ENCODE results near the gene CHMP2A.
A peak's percentile ranks its signal among the peaks of the same experiment; 100 is the strongest.

CHMP2A gene

GRCh38 chr19:58569191-58569942 lies 14.5 kb upstream of the CHMP2A start:
- TF ChIP-seq CTCF (IDR thresholded peaks at IDR 0.05; ENCODE audit: control insufficient read depth, insufficient read depth, low read depth, low read length, missing control alignments), result no peak
- H3K4me3 ChIP-seq (ENCODE audit: control insufficient read depth, low read depth, low read length), result no peak overlapping the region

GRCh38 chr19:58568453-58569130 lies 13.7 kb upstream of the CHMP2A start:
- no peak for TF ChIP-seq CTCF (IDR thresholded peaks at IDR 0.05; ENCODE audit: control insufficient read depth, insufficient read depth, low read depth, low read length, missing control alignments)
- DNase-seq (ENCODE audit: low read depth), result no peak
- H3K4me3 ChIP-seq (ENCODE audit: control insufficient read depth, low read depth, low read length), result no peak overlapping the region

More at GRCh38 chr19:58569191-58569942, 14.5 kb upstream of the CHMP2A start:
- DNase-seq (ENCODE audit: low read depth), result no peak

GRCh38 chr19:58566989-58567388 lies 12.1 kb upstream of the CHMP2A start:
- TF ChIP-seq CTCF (IDR thresholded peaks at IDR 0.05; ENCODE audit: control insufficient read depth, insufficient read depth, low read depth, low read length, missing control alignments), result no peak
- no peak overlapping the region for H3K4me3 ChIP-seq (ENCODE audit: control insufficient read depth, low read depth, low read length)

GRCh38 chr19:58563823-58564222 lies 8.9 kb upstream of the CHMP2A start:
- TF ChIP-seq CTCF (IDR thresholded peaks at IDR 0.05; ENCODE audit: control insufficient read depth, insufficient read depth, low read depth, low read length, missing control alignments), result no peak
- no peak for DNase-seq (ENCODE audit: low read depth)
- no peak overlapping the region for H3K4me3 ChIP-seq (ENCODE audit: control insufficient read depth, low read depth, low read length)

More at GRCh38 chr19:58566989-58567388, 12.1 kb upstream of the CHMP2A start:
- DNase-seq (ENCODE audit: low read depth), result no peak

- DNase-seq (ENCODE audit: low read depth), result no peak
- H3K4me3 ChIP-seq (ENCODE audit: control insufficient read depth, low read depth, low read length), result peak overlapping the region; percentile 24
- no peak for TF ChIP-seq CTCF (IDR thresholded peaks at IDR 0.05; ENCODE audit: control insufficient read depth, insufficient read depth, low read depth, low read length, missing control alignments)
Measured at GRCh38 chr19:58563034-58563573, 8.2 kb upstream of the CHMP2A start.

- H3K4me3 ChIP-seq (ENCODE audit: control insufficient read depth, low read depth, low read length), result peak overlapping the region; percentile 28
- DNase-seq (ENCODE audit: low read depth), result no peak
- no peak for TF ChIP-seq CTCF (IDR thresholded peaks at IDR 0.05; ENCODE audit: control insufficient read depth, insufficient read depth, low read depth, low read length, missing control alignments)
Measured at GRCh38 chr19:58562122-58563033, 7.5 kb upstream of the CHMP2A start.

Measured in AG09309 (cell line).